Heart left ventricle (tissue), 13 donors: ENCODE measurements around the gene STOX1.

Source experiments
- CTCF ChIP-seq, 12 donors: fragments of 200-600 bp; sonication (generic) in 4 of 12; IDR thresholded peaks; one replicate each; pipeline versions ENCODE4 v1.5.0 to v1.8.0; 2018 to 2022; ENCODE audit warnings: antibody characterized with exemption in 12 of 12, mild to moderate bottlenecking in 5 of 12
- POLR2A ChIP-seq, 2 donors: fragments of 450-650 bp; IDR thresholded peaks; one replicate each; pipeline ENCODE4 v1.6.1; 2017; ENCODE audit warnings: antibody characterized with exemption in 2 of 2, mild to moderate bottlenecking in 2 of 2, moderate library complexity in 2 of 2
- donor health status: ischemic (EF 13 %, LVEDD 7.1; RV severe dilation, severe dysfunction).
- donor health status: DM: no; HTN: yes; CAD: no.
- donor health status: DM: no; HTN: no; CAD: no.
- donor health status: ischemic (EF 25% LVEDD 6.9; RV normal size, moderate dysfunction).
- donor health status: ischemic (EF 25% LVEDD 5.7; RV mildly dilated, moderate dysfunction).
- donor health status: ischemic (EF 35%, LVEDD 5.7; RV mildly dilated, moderate dysfunction).
- donor health status: nonischemic (EF 11% LVEDD 7.7; RV severe dilation, severe dysfunction).
- donor health status: DM: yes; HTN: yes; CAD: no.
- donor health status: PGD.
- donor health status: ischemic (EF 29% LVEDD 5.4; RV normal size, mild dysfunction).
- donor health status: nonischemic (EF 23%, LVEDD 6.1; RV moderate dilation, normal function).

- TF ChIP-seq CTCF (IDR thresholded peaks at IDR 0.05), result no peak
- no peak for TF ChIP-seq POLR2A (IDR thresholded peaks at IDR 0.05)
Measured at GRCh38 chr10:68784476-68784875, 42.9 kb upstream of the STOX1 start.
